HG02981 (cell line): ENCODE results near the gene FER.

Experiments used
- ATAC-seq: cut with Tn5 transposase; IDR thresholded peaks from one replicate; pipeline ENCODE4 v1.9.1; 2021; ENCODE audit warnings: mild to moderate bottlenecking, moderate library complexity; ENCODE audit not compliant: unreplicated experiment

FER gene

GRCh38 chr5:109223531-109223930 is 475.8 kb downstream of the FER start:
- ATAC-seq = no peak

GRCh38 chr5:109224276-109224882 is 476.7 kb downstream of the FER start:
- no peak for ATAC-seq

DNA sequence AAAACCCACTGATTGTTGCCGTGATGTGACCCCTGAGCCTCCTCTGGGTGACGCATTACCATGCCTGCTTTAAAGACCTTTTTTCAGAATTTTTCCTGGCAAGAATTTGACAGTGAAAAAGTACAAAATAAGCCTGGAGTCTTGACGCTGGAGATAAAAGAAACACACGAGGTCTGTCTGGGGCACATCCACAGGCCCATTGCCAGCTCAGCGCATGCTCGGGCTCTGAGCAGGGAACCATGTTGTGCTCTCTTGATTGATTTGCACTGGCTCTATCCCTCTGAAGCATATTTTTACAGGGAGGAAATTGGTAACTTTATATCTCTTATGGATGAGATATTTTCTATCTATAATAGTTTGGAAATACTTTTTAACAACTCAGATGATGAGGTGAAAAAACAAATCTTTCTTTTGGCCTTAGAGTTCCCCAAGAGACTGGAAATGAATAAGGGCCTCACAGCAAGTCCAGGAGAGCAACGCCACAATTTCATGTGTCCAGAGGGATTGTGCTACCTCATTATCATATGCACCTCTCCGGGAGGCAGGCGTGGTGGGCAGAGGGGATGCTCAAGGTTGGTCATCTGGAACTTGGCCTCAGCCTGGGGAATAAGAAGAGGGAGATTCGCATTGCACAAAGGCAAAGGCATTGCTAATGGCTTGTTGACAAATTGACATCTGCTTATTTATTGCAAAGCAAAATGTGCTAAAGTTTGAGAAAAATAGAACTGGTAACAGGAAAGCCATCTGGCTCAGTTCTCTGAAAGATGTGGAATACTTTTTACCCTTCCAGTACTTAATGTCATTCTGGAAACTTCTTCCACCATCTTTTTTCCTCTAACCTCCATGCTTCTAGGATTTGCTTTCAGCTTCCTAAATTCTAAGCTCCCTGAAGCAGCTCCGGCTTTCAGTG is 478.3 kb downstream of the FER start:
- no peak for ATAC-seq

GRCh38 chr5:109230369-109230768 is 482.7 kb downstream of the FER start:
- ATAC-seq = no peak

GRCh38 chr5:109231331-109231730 is 483.6 kb downstream of the FER start:
- no peak for ATAC-seq

GRCh38 chr5:109234381-109234780 is 486.7 kb downstream of the FER start:
- ATAC-seq = no peak

DNA sequence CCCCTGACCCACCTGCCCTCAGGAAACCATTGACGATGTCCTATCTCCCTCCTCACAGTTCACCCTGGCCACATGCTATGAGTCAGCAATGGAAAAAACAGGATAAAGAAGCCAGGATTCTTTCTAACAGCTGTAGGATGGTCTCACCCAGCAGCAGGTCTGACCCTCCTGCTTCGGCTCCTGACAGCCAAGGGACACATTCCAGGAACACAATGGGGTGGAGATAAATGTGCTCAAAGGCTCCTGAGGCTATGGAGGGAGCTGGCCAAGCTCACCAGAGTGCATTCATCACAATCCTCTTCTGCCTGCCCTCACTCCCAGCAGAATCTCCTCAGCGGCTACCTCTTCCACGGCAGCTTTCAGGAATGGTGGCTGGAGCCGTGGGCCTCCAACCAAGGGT is 491.8 kb downstream of the FER start:
- no peak for ATAC-seq

GRCh38 chr5:109242518-109242917 is 494.8 kb downstream of the FER start:
- ATAC-seq = no peak

DNA sequence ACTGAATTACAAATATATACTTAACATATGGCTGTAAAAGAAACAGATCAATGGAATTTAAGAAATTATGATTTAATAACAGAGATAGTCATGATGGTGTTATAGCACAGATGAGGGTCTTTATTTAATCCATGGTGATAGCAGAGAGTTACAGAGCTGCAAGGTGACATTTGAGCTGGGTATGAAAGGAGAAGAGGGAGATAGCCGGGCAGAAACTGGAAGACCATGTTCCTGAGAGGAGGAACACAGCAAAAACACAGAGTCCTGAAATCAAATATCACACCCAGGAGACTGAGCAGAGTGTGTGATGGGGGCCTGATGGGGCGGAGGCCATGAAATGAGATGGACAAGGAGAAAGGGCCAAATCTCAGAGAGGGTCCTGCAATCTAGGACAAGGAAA is 498.7 kb downstream of the FER start:
- no peak for ATAC-seq
